Endothelial cell of umbilical vein (primary cell): ENCODE results near the gene DDX17.

Source experiments
- CTCF ChIP-seq, 2 donors: IDR thresholded peaks; 1 replicate in 1 of 2; 2 replicates in 1 of 2; pipeline ENCODE4 v1.5.1; 2011; ENCODE audit warnings: low read length in 2 of 2, mild to moderate bottlenecking in 2 of 2, moderate library complexity in 2 of 2, control low read depth in 1 of 2, inconsistent platforms in 1 of 2, low read depth in 1 of 2; ENCODE audit not compliant: insufficient read depth in 1 of 2; ENCODE audit errors: extremely low read depth in 1 of 2
- EZH2 ChIP-seq: IDR thresholded peaks from 2 replicates; pipeline ENCODE4 v1.6.1; 2012; ENCODE audit warnings: borderline replicate concordance, low read depth, mild to moderate bottlenecking, moderate library complexity, low read length, inconsistent platforms; ENCODE audit not compliant: severe bottlenecking
- FOS ChIP-seq: IDR thresholded peaks from 2 replicates; pipeline ENCODE4 v1.6.1; 2011; ENCODE audit warnings: mild to moderate bottlenecking, low read length, moderate library complexity, borderline replicate concordance; ENCODE audit not compliant: insufficient read depth
- POLR2A ChIP-seq: IDR thresholded peaks from 2 replicates; pipeline ENCODE4 v1.6.1; 2012; ENCODE audit warnings: low read depth, mild to moderate bottlenecking, control low read depth, low read length
- TF ChIP-seq, protein P1 (sequence below): IDR thresholded peaks from 2 replicates; pipeline ENCODE4 v1.6.1; 2011; ENCODE audit not compliant: insufficient read depth, insufficient read length

DNA sequence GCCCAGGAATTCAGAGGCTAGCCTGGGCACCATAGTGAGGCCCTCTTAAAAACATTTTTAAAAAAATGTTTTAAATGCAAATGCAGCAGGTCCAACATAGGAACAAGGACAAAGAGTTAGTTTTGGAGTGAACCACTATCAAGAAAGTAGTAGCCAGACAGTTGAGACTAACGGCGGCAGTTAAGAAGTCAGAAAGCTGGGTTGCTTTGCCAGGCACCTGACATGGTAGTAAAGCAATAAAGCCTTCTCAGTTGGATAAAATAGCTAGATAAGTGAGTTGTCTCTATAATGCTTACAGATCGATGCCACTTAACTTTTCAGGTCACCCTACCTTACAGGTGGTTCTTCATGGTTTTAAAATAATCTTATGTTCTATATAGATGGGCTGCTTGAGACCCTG lies 16.9 kb upstream of the DDX17 start:
- TF ChIP-seq CTCF (IDR thresholded peaks at IDR 0.05; ENCODE audit: extremely low read depth in 1 of 2, insufficient read depth in 1 of 2, low read depth in 1 of 2, low read length in 2 of 2) (no peak), POLR2A (no peak), EZH2 (no peak), FOS (no peak)
- TF ChIP-seq, protein P1, sequence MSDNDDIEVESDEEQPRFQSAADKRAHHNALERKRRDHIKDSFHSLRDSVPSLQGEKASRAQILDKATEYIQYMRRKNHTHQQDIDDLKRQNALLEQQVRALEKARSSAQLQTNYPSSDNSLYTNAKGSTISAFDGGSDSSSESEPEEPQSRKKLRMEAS = no peak
